Neural crest cell (in vitro differentiated cells): Measurements from ENCODE around the gene C12orf42. TPM values are rescaled to one million over a fixed set of nuclear protein-coding genes. Genes with fewer than 3 reads are reported as not detected.

ENCODE experiments used
- DNase-seq: peaks from one replicate; pipeline ENCODE4 v3.0.0; 2021; ENCODE audit warnings: low read depth, mixed read lengths, low spot score
- H3K27ac Mint-ChIP-seq: one replicate; pipeline ENCODE4 v1.8.0; 2021; ENCODE audit warnings: mild to moderate bottlenecking, mixed read lengths; ENCODE audit not compliant: unreplicated experiment
- H3K27me3 Mint-ChIP-seq: 2 replicates; pipeline ENCODE4 v1.8.0; 2021; ENCODE audit warnings: low read depth, mild to moderate bottlenecking, mixed read lengths
- H3K36me3 Mint-ChIP-seq: 2 replicates; pipeline ENCODE4 v1.8.0; 2021; ENCODE audit warnings: low read depth, mild to moderate bottlenecking, mixed read lengths
- H3K4me1 Mint-ChIP-seq: 2 replicates; pipeline ENCODE4 v1.8.0; 2021; ENCODE audit warnings: mixed read lengths
- H3K4me3 Mint-ChIP-seq: one replicate; pipeline ENCODE4 v1.8.0; 2021; ENCODE audit warnings: mild to moderate bottlenecking, mixed read lengths
- H3K9me3 Mint-ChIP-seq: 2 replicates; pipeline ENCODE4 v1.8.0; 2021; ENCODE audit warnings: mixed read lengths
- total RNA-seq: library from RNA; stranded (reverse); gene quantifications from 2 replicates; pipeline ENCODE4 v1.2.1, GENCODE V29; 2021
- TF ChIP-seq, protein P1 (sequence below): fragments of 200-600 bp; sonication (generic); conservative IDR thresholded peaks from 2 replicates; pipeline ENCODE4 v1.5.0; 2021; ENCODE audit warnings: antibody characterized with exemption, mild to moderate bottlenecking

Gene C12orf42
- total RNA-seq, 1 donor from 2014 or later = not detected

DNA sequence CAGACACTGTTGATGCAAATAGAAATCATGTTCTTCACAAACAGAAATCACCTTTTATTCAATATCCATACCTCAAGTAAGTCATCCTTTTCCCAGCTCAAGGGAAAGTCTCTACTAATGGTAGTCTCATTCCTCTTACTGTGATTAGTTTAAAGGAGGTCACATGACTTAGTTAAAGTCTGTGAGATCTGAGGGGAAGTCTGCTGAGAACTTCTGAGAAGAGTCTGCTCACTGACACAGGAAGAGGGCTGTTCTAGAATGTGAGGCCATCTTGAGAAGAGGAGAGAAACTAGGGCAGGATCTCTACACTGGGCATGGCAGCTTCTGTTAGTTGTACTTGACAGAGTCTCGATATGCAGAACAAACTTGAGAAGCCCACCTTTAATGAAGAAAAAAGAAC, 146.8 kb downstream of the C12orf42 start:
- H3K4me1 Mint-ChIP-seq = peaks cover 14% of the 10 kb centered on the region
- DNase-seq = no peak
- H3K27ac Mint-ChIP-seq = no peak overlapping the region
- TF ChIP-seq, protein P1, sequence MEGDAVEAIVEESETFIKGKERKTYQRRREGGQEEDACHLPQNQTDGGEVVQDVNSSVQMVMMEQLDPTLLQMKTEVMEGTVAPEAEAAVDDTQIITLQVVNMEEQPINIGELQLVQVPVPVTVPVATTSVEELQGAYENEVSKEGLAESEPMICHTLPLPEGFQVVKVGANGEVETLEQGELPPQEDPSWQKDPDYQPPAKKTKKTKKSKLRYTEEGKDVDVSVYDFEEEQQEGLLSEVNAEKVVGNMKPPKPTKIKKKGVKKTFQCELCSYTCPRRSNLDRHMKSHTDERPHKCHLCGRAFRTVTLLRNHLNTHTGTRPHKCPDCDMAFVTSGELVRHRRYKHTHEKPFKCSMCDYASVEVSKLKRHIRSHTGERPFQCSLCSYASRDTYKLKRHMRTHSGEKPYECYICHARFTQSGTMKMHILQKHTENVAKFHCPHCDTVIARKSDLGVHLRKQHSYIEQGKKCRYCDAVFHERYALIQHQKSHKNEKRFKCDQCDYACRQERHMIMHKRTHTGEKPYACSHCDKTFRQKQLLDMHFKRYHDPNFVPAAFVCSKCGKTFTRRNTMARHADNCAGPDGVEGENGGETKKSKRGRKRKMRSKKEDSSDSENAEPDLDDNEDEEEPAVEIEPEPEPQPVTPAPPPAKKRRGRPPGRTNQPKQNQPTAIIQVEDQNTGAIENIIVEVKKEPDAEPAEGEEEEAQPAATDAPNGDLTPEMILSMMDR = no peak
- H3K9me3 Mint-ChIP-seq = peaks cover 2% of the 10 kb centered on the region
- no peak overlapping the region for H3K4me3 Mint-ChIP-seq
- peaks cover 7% of the 10 kb centered on the region for H3K27me3 Mint-ChIP-seq
- H3K36me3 Mint-ChIP-seq = no peaks in the 10 kb centered on the region

DNA sequence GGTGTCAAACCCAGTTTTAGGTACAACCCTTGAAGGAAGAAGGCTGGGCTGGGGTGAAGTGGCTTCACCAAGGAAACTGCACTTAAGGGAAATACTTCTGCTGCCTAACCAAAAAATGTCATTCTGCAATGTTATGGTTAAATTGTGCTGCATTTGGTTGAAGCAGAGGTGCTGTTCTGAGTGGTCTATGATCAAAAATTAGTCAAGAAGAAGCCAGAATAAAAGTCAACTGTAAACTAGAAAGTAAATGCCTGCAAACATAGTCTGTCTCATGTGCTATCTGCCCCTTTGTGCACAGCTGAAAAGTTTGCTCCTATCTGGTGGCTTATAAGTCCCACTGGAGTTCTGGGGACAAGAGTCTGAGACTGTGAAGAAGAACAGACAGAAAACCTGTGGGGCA, 158.8 kb downstream of the C12orf42 start:
- DNase-seq = no peak
- Mint-ChIP-seq H3K4me1 (peaks cover 27% of the 10 kb centered on the region), H3K36me3 (no peaks in the 10 kb centered on the region), H3K27me3 (peaks cover 10% of the 10 kb centered on the region), H3K4me3 (no peak overlapping the region), H3K9me3 (peaks cover 3% of the 10 kb centered on the region), H3K27ac (no peak overlapping the region)
- TF ChIP-seq, protein P1 = no peak

DNA sequence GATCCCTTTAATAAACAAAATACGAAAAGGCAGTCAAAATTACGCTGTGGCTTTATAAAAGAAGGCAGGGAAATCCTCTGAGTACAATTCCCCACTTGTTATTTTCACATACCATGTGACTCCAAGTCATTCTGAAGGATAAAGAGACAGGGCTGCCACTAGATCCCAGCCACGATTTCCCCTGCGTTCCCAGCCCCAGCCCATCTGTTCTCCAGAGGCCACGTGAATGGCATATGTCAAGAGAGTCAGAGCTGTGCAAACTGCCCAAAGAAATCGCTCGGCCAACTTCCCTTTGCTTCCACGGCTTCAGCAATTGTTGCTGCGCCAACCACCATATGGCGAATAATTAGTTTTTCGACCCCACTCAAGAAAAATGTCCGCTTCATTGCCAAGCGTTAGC, 161.3 kb downstream of the C12orf42 start:
- Mint-ChIP-seq H3K27ac (peak overlapping the region; percentile 94), H3K4me3 (peak overlapping the region; percentile 38), H3K4me1 (peaks cover 27% of the 10 kb centered on the region), H3K27me3 (peaks cover 15% of the 10 kb centered on the region), H3K9me3 (no peaks in the 10 kb centered on the region), H3K36me3 (no peaks in the 10 kb centered on the region)
- TF ChIP-seq, protein P1 = no peak
- no peak for DNase-seq

DNA sequence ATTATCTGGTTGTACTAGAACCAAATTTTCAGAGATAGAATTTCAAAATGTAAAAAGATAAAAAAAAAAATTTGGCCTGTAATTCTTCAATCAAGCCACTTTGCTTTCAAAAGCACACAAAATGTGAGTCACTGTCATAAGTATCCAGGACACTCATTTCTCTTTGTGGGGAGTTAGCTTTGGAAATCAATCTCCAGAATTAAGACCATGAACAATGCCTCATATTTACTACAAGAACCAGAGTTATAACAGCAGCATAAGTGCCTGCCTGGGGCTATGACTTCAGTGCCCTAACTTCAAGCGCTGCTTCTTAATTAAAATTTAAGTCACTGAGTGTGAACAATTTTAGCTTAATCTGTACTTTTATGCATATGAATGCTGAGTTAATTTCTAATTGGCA, 162.1 kb downstream of the C12orf42 start:
- no peak for DNase-seq
- TF ChIP-seq, protein P1 = no peak
- Mint-ChIP-seq H3K27ac (peak overlapping the region; percentile 94), H3K4me3 (peak overlapping the region; percentile 38), H3K27me3 (peaks cover 15% of the 10 kb centered on the region), H3K9me3 (no peaks in the 10 kb centered on the region), H3K4me1 (peaks cover 27% of the 10 kb centered on the region), H3K36me3 (no peaks in the 10 kb centered on the region)

DNA sequence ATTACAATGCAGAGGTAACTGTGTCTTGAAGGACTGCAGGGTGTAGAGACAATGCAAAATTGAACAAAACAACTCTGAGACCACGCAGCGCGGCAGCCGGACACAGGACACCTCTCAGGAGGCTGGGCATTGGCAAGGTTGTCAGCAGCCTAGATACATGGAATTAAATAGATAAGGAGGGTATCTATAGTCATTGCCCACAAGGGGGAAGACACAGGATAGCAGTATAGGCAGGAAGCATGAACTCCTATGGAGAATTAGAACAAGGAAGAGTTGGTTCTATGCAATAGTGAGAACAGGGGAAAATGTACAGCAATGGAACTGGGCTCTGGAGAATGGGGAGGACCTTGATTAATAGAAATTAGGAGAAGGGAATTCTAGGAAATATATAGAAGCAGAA, 164.1 kb downstream of the C12orf42 start:
- Mint-ChIP-seq H3K27ac (no peak overlapping the region), H3K4me3 (no peak overlapping the region), H3K36me3 (no peaks in the 10 kb centered on the region), H3K9me3 (no peaks in the 10 kb centered on the region), H3K4me1 (peaks cover 27% of the 10 kb centered on the region), H3K27me3 (peaks cover 8% of the 10 kb centered on the region)
- no peak for DNase-seq
- TF ChIP-seq, protein P1 = no peak

DNA sequence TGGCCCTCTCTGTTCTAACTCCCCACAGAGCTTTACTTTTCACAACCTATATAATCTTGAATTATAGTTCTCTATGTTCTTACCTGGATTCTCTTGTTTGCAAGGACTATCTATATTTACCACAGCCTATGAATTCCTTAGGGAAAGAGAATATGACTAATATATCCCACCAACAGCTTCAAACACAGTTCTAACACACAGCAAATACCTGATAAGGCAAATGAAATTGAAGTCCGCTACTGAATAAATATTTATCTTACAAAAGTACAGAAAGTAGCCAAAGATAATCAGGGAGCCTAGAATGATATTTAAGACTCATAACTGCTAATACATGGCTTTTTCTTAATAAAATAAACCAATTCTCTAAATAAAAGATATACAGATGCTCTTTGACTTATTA, 165.1 kb downstream of the C12orf42 start:
- TF ChIP-seq, protein P1 = no peak
- H3K4me3 Mint-ChIP-seq = no peak overlapping the region
- no peak overlapping the region for H3K27ac Mint-ChIP-seq
- DNase-seq = no peak
- peaks cover 25% of the 10 kb centered on the region for H3K4me1 Mint-ChIP-seq
- H3K27me3 Mint-ChIP-seq = peaks cover 8% of the 10 kb centered on the region
- H3K36me3 Mint-ChIP-seq = no peaks in the 10 kb centered on the region
- no peaks in the 10 kb centered on the region for H3K9me3 Mint-ChIP-seq
